GM23248 (cell line): ENCODE data around the gene KCNJ4. TPM values are rescaled to one million over a fixed set of nuclear protein-coding genes. Genes with fewer than 3 reads are reported as not detected.
"Not testable (repeated sequence)": the region's sequence is repeated elsewhere in the genome, so short reads cannot be mapped to it uniquely, and the experiment has no call there.

ENCODE experiments used
- DNase-seq: peaks from one replicate; pipeline ENCODE4 v3.0.0-alpha.2; 2015
- H2AFZ ChIP-seq: fragments of 200-600 bp; sonication (generic); 2 replicates; pipeline ENCODE4 v1.6.1; 2016; ENCODE audit warnings: antibody characterized with exemption
- H3F3A ChIP-seq: fragments of 200-600 bp; sonication (generic); 2 replicates; pipeline ENCODE4 v1.6.1; 2016; ENCODE audit warnings: mild to moderate bottlenecking, antibody characterized with exemption, mixed run types; ENCODE audit not compliant: insufficient read depth
- H3K27ac ChIP-seq: fragments of 200-600 bp; sonication (generic); 2 replicates; pipeline ENCODE4 v1.5.1; 2016; ENCODE audit warnings: mild to moderate bottlenecking
- H3K27me3 ChIP-seq: fragments of 200-600 bp; sonication (generic); replicated peaks from 2 replicates; pipeline ENCODE4 v1.6.1; 2016; ENCODE audit warnings: mild to moderate bottlenecking; ENCODE audit not compliant: insufficient read depth
- H3K36me3 ChIP-seq: fragments of 200-600 bp; sonication (generic); 2 replicates; pipeline ENCODE4 v1.6.1; 2016; ENCODE audit warnings: low read depth, mild to moderate bottlenecking
- H3K4me1 ChIP-seq: fragments of 200-600 bp; sonication (generic); 2 replicates; pipeline ENCODE4 v1.6.1; 2016; ENCODE audit warnings: mild to moderate bottlenecking; ENCODE audit not compliant: insufficient read depth
- H3K4me2 ChIP-seq: fragments of 200-600 bp; sonication (generic); one replicate; pipeline ENCODE4 v1.6.1; 2016; ENCODE audit warnings: mild to moderate bottlenecking; ENCODE audit not compliant: unreplicated experiment
- H3K4me3 ChIP-seq: fragments of 200-600 bp; sonication (generic); 2 replicates; pipeline ENCODE4 v1.5.1; 2016; ENCODE audit warnings: mild to moderate bottlenecking
- H3K79me2 ChIP-seq: fragments of 200-600 bp; sonication (generic); 2 replicates; pipeline ENCODE4 v1.6.1; 2016; ENCODE audit warnings: mild to moderate bottlenecking; ENCODE audit not compliant: insufficient read depth
- H3K9ac ChIP-seq: fragments of 200-600 bp; sonication (generic); 2 replicates; pipeline ENCODE4 v1.6.1; 2016; ENCODE audit warnings: mild to moderate bottlenecking
- H3K9me2 ChIP-seq: fragments of 200-600 bp; sonication (generic); 2 replicates; pipeline ENCODE4 v1.6.1; 2016; ENCODE audit warnings: mixed run types, mild to moderate bottlenecking, moderate library complexity; ENCODE audit not compliant: insufficient read depth
- H3K9me3 ChIP-seq: fragments of 200-600 bp; sonication (generic); one replicate; pipeline ENCODE4 v1.6.1; 2017; ENCODE audit warnings: low read depth
- H4K20me1 ChIP-seq: fragments of 200-600 bp; sonication (generic); 2 replicates; pipeline ENCODE4 v1.6.0; 2016; ENCODE audit not compliant: insufficient read depth
- EZH2 ChIP-seq: fragments of 200-600 bp; sonication (generic); IDR thresholded peaks from 2 replicates; pipeline ENCODE4 v1.6.1; 2018; ENCODE audit warnings: antibody characterized with exemption, mild to moderate bottlenecking; ENCODE audit not compliant: insufficient read depth, poor library complexity, severe bottlenecking
- EZH2phosphoT487 ChIP-seq: fragments of 200-600 bp; sonication (generic); IDR thresholded peaks from 2 replicates; pipeline ENCODE4 v1.6.1; 2018; ENCODE audit warnings: antibody characterized with exemption, moderate library complexity, mild to moderate bottlenecking, low read depth; ENCODE audit not compliant: insufficient read depth
- WGBS, 2 experiments: methylation state at CpG; one replicate each; pipeline ENCODE4 v1.1.6; 2015 to 2017; ENCODE audit warnings: low lambda C conversion rate in 2 of 2, low coverage in 1 of 2; ENCODE audit errors: missing lambda C conversion rate in 2 of 2; 5-methylcytosine and 5-hydroxymethylcytosine counted together
- in situ Hi-C: fragments of 300-500 bp; cut with MboI; formaldehyde crosslinking; loops from 2 replicates; pipeline ENCODE4 v1.15.0; 2020
- polyA plus RNA-seq: library from polyadenylated mRNA; unstranded; fragments of >200 nt; fragmentation: Nextera tagmentation; extraction: Ambion mirVana; gene quantifications from 2 replicates; pipeline ENCODE4 v1.2.1, GENCODE V29; 2016
- total RNA-seq: library from RNA; depleted of rRNA; stranded (reverse); fragments of >200 nt; shearing (Covaris generic); gene quantifications from 2 replicates; pipeline ENCODE4 v1.2.3, GENCODE V29; 2014

Gene KCNJ4
- total and polyA plus RNA-seq, 2 experiments from 2014 or later: not detected

- in situ Hi-C loops: no loop called here
- Histone ChIP-seq H3K9me2 (no peaks in the 10 kb centered on the region), H2AFZ (no peak overlapping the region), H3K9ac (no peak overlapping the region), H3K27ac (no peak overlapping the region), H3K79me2 (peaks cover 59% of the 10 kb centered on the region), H3K4me3 (no peak overlapping the region), H3K4me2 (no peak overlapping the region), H3K27me3 (no peaks in the 10 kb centered on the region), H3K36me3 (peaks cover 5% of the 10 kb centered on the region; the same call in 1 of the 2 replicates), H4K20me1 (no peaks in the 10 kb centered on the region), H3K9me3 (no peaks in the 10 kb centered on the region), H3K4me1 (0 out of 2 replicates have a peak, but pooled peaks cover 3% of the 10 kb centered on the region), H3F3A (peaks cover 10% of the 10 kb centered on the region; the same call in 1 of the 2 replicates)
- TF ChIP-seq EZH2phosphoT487: no peak
- TF ChIP-seq EZH2: no peak
- 92 to 94% methylated on average over 11 of the region's 11 CpGs for WGBS, 2 experiments
- no peak for DNase-seq
Observed at GRCh38 chr22:38471237-38471636, 16.2 kb upstream of the KCNJ4 start.

DNA sequence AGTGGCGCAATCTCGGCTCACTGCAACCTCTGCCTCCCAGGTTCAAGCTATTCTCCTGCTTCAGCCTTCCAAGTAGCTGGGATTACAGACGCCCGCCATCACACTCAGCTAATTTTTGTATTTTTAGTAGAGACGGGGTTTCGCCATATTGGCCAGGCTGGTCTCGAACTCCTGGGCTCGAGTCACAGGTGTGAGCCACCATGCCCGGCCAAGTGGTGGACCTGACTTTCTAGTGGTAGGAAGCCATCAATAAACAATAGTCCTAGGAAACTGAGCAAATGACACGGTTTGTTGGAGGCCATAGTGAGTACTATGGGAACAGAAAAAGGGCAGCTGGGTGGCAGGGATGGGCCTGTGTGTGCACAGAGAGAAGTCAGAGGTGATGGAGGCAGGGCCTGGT, 15.2 kb upstream of the KCNJ4 start:
- H3K4me2 ChIP-seq, DNase-seq, H3F3A ChIP-seq, H4K20me1 ChIP-seq, H3K36me3 ChIP-seq, H3K9me3 ChIP-seq, H3K27ac ChIP-seq, in situ Hi-C loops, H3K27me3 ChIP-seq, H3K4me3 ChIP-seq, H3K9ac ChIP-seq, H2AFZ ChIP-seq, H3K4me1 ChIP-seq, H3K9me2 ChIP-seq: not testable (repeated sequence)
- 93 to 94% methylated on average over 10 of the region's 10 CpGs for WGBS, 2 experiments
- H3K79me2 ChIP-seq: peaks cover 59% of the 10 kb centered on the region

GRCh38 chr22:38469306-38469781, 14.3 kb upstream of the KCNJ4 start:
- 0 out of 2 replicates have a peak, but pooled peaks cover 5% of the 10 kb centered on the region for H3K36me3 ChIP-seq
- H3K4me1 ChIP-seq: 0 out of 2 replicates have a peak, but pooled peaks cover 3% of the 10 kb centered on the region
- DNase-seq: no peak
- H3K79me2 ChIP-seq: peaks cover 59% of the 10 kb centered on the region
- no peaks in the 10 kb centered on the region for H4K20me1 ChIP-seq
- 46 to 61% methylated on average over 6 of the region's 6 CpGs for WGBS, 2 experiments
- no peaks in the 10 kb centered on the region for H3K9me2 ChIP-seq
- TF ChIP-seq EZH2: no peak
- no peak for TF ChIP-seq EZH2phosphoT487
- peak overlapping the region; percentile 86 for H3K4me2 ChIP-seq
- in situ Hi-C loops: no loop called here
- peak overlapping the region; percentile 98 for H3K4me3 ChIP-seq
- 0 out of 2 replicates have a peak, but pooled peaks cover 4% of the 10 kb centered on the region for H3F3A ChIP-seq
- peak overlapping the region; percentile 100 for H3K9ac ChIP-seq
- no peaks in the 10 kb centered on the region for H3K9me3 ChIP-seq
- no peaks in the 10 kb centered on the region for H3K27me3 ChIP-seq
- H3K27ac ChIP-seq: peak overlapping the region; percentile 89; the same call in 1 of the 2 replicates
- H2AFZ ChIP-seq: peak overlapping the region; percentile 76; the same call in 1 of the 2 replicates

- H3K79me2 ChIP-seq: peaks cover 58% of the 10 kb centered on the region
- no peaks in the 10 kb centered on the region for H4K20me1 ChIP-seq
- in situ Hi-C loops: no loop called here
- peak overlapping the region; percentile 98 for H3K4me3 ChIP-seq
- 0 out of 2 replicates have a peak, but pooled peaks cover 5% of the 10 kb centered on the region for H3K36me3 ChIP-seq
- peak overlapping the region; percentile 100 for H3K9ac ChIP-seq
- 5 to 6% methylated on average over 27 to 28 of the region's 28 CpGs for WGBS, 2 experiments
- no peaks in the 10 kb centered on the region for H3K9me2 ChIP-seq
- H3K4me1 ChIP-seq: 0 out of 2 replicates have a peak, but pooled peaks cover 3% of the 10 kb centered on the region
- TF ChIP-seq EZH2phosphoT487: no peak
- no peak for TF ChIP-seq EZH2
- H3K4me2 ChIP-seq: peak overlapping the region; percentile 86
- peak overlapping the region; percentile 76 for H2AFZ ChIP-seq
- H3F3A ChIP-seq: no peaks in the 10 kb centered on the region
- no peaks in the 10 kb centered on the region for H3K27me3 ChIP-seq
- DNase-seq: peak; percentile 61
- H3K27ac ChIP-seq: peak overlapping the region; percentile 89
- H3K9me3 ChIP-seq: no peaks in the 10 kb centered on the region
Observed at GRCh38 chr22:38468443-38469305, 13.7 kb upstream of the KCNJ4 start.
